HepG2 (cell line): ENCODE results near the gene PTPN22. TPM values are rescaled to one million over a fixed set of nuclear protein-coding genes. Genes with fewer than 3 reads are reported as not detected.
A peak's percentile ranks its signal among the peaks of the same experiment; 100 is the strongest.

ENCODE experiments used
- BRCA1 ChIP-seq: sonication (generic); formaldehyde crosslinking; IDR thresholded peaks from 2 replicates; pipeline ENCODE4 v1.4.0; 2020; ENCODE audit warnings: missing genetic modification reagents
- CBX2 ChIP-seq, 2 experiments: fragments of 200-600 bp in 1 of 2; sonication (generic); formaldehyde crosslinking in 1 of 2; IDR thresholded peaks; 2 replicates each; pipeline versions ENCODE4 v1.7.0 to v1.8.1; 2018 to 2022; ENCODE audit warnings: low read depth in 2 of 2, low read length in 1 of 2, mild to moderate bottlenecking in 1 of 2, missing genetic modification reagents in 1 of 2
- CEBPB ChIP-seq: IDR thresholded peaks from 2 replicates; pipeline ENCODE4 v1.6.1; 2011; ENCODE audit warnings: low read depth, low read length, improper control_type of control experiment, borderline replicate concordance
- ISX ChIP-seq: sonication (generic); formaldehyde crosslinking; conservative IDR thresholded peaks from 2 replicates; pipeline ENCODE4 v1.5.0; 2020; ENCODE audit warnings: missing genetic modification reagents
- KAT8 ChIP-seq: IDR thresholded peaks from 2 replicates; pipeline ENCODE4 v1.6.1; 2016; ENCODE audit warnings: missing genetic modification reagents, missing compliant biosample characterization
- KLF12 ChIP-seq: sonication (generic); formaldehyde crosslinking; IDR thresholded peaks from 2 replicates; pipeline ENCODE4 v1.4.0; 2020; ENCODE audit warnings: missing genetic modification reagents, borderline replicate concordance
- MLXIP ChIP-seq: sonication (generic); formaldehyde crosslinking; IDR thresholded peaks from 2 replicates; pipeline ENCODE4 v1.9.0; 2021; ENCODE audit warnings: missing genetic modification reagents, borderline replicate concordance
- NCOA1 ChIP-seq: sonication (generic); formaldehyde crosslinking; IDR thresholded peaks from 2 replicates; pipeline ENCODE4 v1.9.0; 2021; ENCODE audit warnings: missing genetic modification reagents
- PATZ1 ChIP-seq: sonication (generic); formaldehyde crosslinking; IDR thresholded peaks from 2 replicates; pipeline ENCODE4 v1.4.0; 2020; ENCODE audit warnings: missing genetic modification reagents
- RORA ChIP-seq: sonication (generic); formaldehyde crosslinking; IDR thresholded peaks from 2 replicates; pipeline ENCODE4 v1.5.0; 2020; ENCODE audit warnings: mild to moderate bottlenecking, missing genetic modification reagents, moderate library complexity
- TAF1 ChIP-seq: sonication (generic); formaldehyde crosslinking; IDR thresholded peaks from 2 replicates; pipeline ENCODE4 v1.4.0; 2020; ENCODE audit warnings: missing genetic modification reagents
- TOPORS ChIP-seq: sonication (generic); formaldehyde crosslinking; IDR thresholded peaks from 2 replicates; pipeline ENCODE4 v1.8.0; 2023; ENCODE audit warnings: mild to moderate bottlenecking, missing genetic modification reagents
- YEATS4 ChIP-seq: sonication (generic); formaldehyde crosslinking; IDR thresholded peaks from 2 replicates; pipeline ENCODE4 v1.4.0; 2020; ENCODE audit warnings: missing genetic modification reagents, borderline replicate concordance
- ZBTB7B ChIP-seq: sonication (generic); formaldehyde crosslinking; IDR thresholded peaks from 2 replicates; pipeline ENCODE4 v1.4.0; 2020; ENCODE audit warnings: missing genetic modification reagents
- ZFP41 ChIP-seq: sonication (generic); formaldehyde crosslinking; IDR thresholded peaks from 2 replicates; pipeline ENCODE4 v1.4.0; 2020; ENCODE audit warnings: mild to moderate bottlenecking, missing genetic modification reagents, borderline replicate concordance
- ZNF547 ChIP-seq: sonication (generic); formaldehyde crosslinking; IDR thresholded peaks from 2 replicates; pipeline ENCODE4 v1.5.1; 2020; ENCODE audit warnings: mild to moderate bottlenecking, missing genetic modification reagents
- ZNF720 ChIP-seq: sonication (generic); formaldehyde crosslinking; IDR thresholded peaks from 2 replicates; pipeline ENCODE4 v1.4.0; 2020; ENCODE audit warnings: missing genetic modification reagents
- ZSCAN31 ChIP-seq: sonication (generic); formaldehyde crosslinking; IDR thresholded peaks from 2 replicates; pipeline ENCODE4 v1.5.0; 2020; ENCODE audit warnings: low read depth, mild to moderate bottlenecking, missing genetic modification reagents
- polyA plus RNA-seq, 8 experiments: library from polyadenylated mRNA; depleted of rRNA in 3 of 8; stranded (reverse) in 7 of 8; unstranded in 1 of 8; fragments of >200 nt; fragmentation: Illumina TruSeq in 4 of 8; extraction: Trizol in 4 of 8; gene quantifications; 2 replicates each; pipeline versions ENCODE4 v1.2.1 to v1.2.3, GENCODE V29; 2011 to 2016; ENCODE audit warnings: low read depth in 4 of 8, missing spikeins in 1 of 8, mixed read lengths in 1 of 8; ENCODE audit not compliant: insufficient read depth in 1 of 8
- total RNA-seq, 5 experiments: library from RNA; depleted of rRNA; stranded (reverse); fragments of >200 nt; fragmentation: Illumina TruSeq; extraction: Trizol; gene quantifications; 2 replicates each; pipeline ENCODE4 v1.2.3, GENCODE V29; 2016; ENCODE audit warnings: low read depth in 1 of 5
- TF ChIP-seq, protein P1 (sequence below): sonication (generic); formaldehyde crosslinking; IDR thresholded peaks from 2 replicates; pipeline ENCODE4 v1.4.0; 2020; ENCODE audit warnings: mild to moderate bottlenecking, missing genetic modification reagents

Gene PTPN22
- total and polyA plus RNA-seq, 2 of the 13 experiments (the other 11 are each of a cell fraction or from before 2014, with no cell fraction given) = not detected

- peak; percentile 18; the same call in 1 of the 2 replicates for TF ChIP-seq CEBPB
- TF ChIP-seq RORA (CRISPR knock-in tag) = no peak
- peak; percentile 65 for TF ChIP-seq PATZ1 (CRISPR knock-in tag)
- peak; percentile 69; the same call in 1 of the 2 replicates for TF ChIP-seq KLF12 (CRISPR knock-in tag)
- TF ChIP-seq, protein P1, sequence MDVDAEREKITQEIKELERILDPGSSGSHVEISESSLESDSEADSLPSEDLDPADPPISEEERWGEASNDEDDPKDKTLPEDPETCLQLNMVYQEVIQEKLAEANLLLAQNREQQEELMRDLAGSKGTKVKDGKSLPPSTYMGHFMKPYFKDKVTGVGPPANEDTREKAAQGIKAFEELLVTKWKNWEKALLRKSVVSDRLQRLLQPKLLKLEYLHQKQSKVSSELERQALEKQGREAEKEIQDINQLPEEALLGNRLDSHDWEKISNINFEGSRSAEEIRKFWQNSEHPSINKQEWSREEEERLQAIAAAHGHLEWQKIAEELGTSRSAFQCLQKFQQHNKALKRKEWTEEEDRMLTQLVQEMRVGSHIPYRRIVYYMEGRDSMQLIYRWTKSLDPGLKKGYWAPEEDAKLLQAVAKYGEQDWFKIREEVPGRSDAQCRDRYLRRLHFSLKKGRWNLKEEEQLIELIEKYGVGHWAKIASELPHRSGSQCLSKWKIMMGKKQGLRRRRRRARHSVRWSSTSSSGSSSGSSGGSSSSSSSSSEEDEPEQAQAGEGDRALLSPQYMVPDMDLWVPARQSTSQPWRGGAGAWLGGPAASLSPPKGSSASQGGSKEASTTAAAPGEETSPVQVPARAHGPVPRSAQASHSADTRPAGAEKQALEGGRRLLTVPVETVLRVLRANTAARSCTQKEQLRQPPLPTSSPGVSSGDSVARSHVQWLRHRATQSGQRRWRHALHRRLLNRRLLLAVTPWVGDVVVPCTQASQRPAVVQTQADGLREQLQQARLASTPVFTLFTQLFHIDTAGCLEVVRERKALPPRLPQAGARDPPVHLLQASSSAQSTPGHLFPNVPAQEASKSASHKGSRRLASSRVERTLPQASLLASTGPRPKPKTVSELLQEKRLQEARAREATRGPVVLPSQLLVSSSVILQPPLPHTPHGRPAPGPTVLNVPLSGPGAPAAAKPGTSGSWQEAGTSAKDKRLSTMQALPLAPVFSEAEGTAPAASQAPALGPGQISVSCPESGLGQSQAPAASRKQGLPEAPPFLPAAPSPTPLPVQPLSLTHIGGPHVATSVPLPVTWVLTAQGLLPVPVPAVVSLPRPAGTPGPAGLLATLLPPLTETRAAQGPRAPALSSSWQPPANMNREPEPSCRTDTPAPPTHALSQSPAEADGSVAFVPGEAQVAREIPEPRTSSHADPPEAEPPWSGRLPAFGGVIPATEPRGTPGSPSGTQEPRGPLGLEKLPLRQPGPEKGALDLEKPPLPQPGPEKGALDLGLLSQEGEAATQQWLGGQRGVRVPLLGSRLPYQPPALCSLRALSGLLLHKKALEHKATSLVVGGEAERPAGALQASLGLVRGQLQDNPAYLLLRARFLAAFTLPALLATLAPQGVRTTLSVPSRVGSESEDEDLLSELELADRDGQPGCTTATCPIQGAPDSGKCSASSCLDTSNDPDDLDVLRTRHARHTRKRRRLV (CRISPR knock-in tag) = peak; percentile 3; the same call in 1 of the 2 replicates
- TF ChIP-seq CBX2 (IDR thresholded peaks at IDR 0.05; ENCODE audit: low read depth, low read length) = no peak
- TF ChIP-seq CBX2 (CRISPR knock-in tag; IDR thresholded peaks at IDR 0.05; ENCODE audit: low read depth) = no peak
- peak; percentile 92 for TF ChIP-seq KAT8
- no peak for TF ChIP-seq ZNF720
- TF ChIP-seq TAF1 (CRISPR knock-in tag) = peak; percentile 90
- TF ChIP-seq YEATS4 (CRISPR knock-in tag) = peak; percentile 83
- peak; percentile 59; the same call in 1 of the 2 replicates for TF ChIP-seq NCOA1 (CRISPR knock-in tag)
- TF ChIP-seq TOPORS (CRISPR knock-in tag) = peak; percentile 78; the same call in 1 of the 2 replicates
- TF ChIP-seq ZBTB7B = peak; percentile 33
- 0 out of 2 replicates have a peak, but pooled peaks have one; percentile 38 for TF ChIP-seq MLXIP (CRISPR knock-in tag)
- TF ChIP-seq ZFP41 (CRISPR knock-in tag) = 0 out of 2 replicates have a peak, but pooled peaks have one; percentile 23
- TF ChIP-seq BRCA1 (CRISPR knock-in tag) = 0 out of 2 replicates have a peak, but pooled peaks have one; percentile 70
- peak; percentile 81; the same call in 1 of the 2 replicates for TF ChIP-seq ZNF547
- peak; percentile 71 for TF ChIP-seq ZSCAN31
- 0 out of 2 replicates have a peak, but pooled peaks have one; percentile 14 for TF ChIP-seq ISX
These were observed 59.4 kb downstream of the PTPN22 start, which contains the start of gene RSBN1 (continued) for GRCh38 chr1:113811888-113812660.
